Activated CD8-positive, alpha-beta memory T cell treated with anti-CD3 and anti-CD28 coated beads, Interleukin-2, amount 50 U/mL, for 1 hour (primary cell): ENCODE data around the gene HDGF.
"Not testable (repeated sequence)": the region's sequence is repeated elsewhere in the genome, so short reads cannot be mapped to it uniquely, and the experiment has no call there.

Experiments
- DNase-seq: peaks from one replicate; pipeline ENCODE4 v3.0.0-alpha.2; 2020; ENCODE audit errors: extremely low read depth

Gene HDGF

DNA sequence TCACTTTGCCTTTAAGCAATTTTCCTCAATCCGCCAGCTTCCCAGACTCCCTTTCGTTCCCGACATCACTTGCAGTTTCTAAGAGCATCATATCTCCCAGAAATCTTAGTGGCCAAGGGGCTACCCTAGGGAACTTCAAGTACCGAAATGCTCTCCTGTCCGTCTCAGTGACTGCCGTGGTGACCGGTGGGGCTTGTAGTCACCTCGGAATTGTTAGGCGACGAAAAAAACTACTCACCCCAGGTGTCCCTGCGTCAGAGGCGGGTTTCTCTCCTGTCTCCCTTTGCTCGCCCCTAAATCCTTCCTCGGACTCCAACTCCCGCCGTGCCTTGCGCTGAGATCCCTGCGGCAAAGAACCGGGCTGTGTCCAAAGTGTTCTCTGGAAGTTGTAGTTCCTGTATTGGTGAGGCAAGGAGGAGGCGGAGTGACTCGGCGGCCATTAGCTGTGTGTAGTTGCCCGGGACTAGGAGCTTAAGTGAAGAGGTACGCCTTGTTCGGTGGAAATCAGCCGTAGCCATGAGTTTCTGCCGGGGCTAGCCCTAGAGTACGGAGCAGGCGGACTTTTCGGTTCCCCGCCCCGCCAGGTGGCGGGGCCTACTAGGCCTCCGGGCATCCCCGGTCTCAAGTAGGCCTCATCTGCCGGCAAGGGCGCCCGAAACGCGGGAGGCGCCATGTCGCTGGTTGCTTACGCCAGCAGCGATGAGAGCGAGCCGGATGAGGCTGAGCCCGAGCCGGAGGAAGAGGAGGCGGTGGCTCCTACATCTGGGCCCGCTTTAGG lies 15.8 kb upstream of the HDGF start, which contains the start of gene PRCC:
Gene PRCC (plus strand): TSS at position 435 of the 778 bp plus-strand sequence. CDS start 237 bp downstream, at position 672.
- peak; percentile 98 for DNase-seq

DNA sequence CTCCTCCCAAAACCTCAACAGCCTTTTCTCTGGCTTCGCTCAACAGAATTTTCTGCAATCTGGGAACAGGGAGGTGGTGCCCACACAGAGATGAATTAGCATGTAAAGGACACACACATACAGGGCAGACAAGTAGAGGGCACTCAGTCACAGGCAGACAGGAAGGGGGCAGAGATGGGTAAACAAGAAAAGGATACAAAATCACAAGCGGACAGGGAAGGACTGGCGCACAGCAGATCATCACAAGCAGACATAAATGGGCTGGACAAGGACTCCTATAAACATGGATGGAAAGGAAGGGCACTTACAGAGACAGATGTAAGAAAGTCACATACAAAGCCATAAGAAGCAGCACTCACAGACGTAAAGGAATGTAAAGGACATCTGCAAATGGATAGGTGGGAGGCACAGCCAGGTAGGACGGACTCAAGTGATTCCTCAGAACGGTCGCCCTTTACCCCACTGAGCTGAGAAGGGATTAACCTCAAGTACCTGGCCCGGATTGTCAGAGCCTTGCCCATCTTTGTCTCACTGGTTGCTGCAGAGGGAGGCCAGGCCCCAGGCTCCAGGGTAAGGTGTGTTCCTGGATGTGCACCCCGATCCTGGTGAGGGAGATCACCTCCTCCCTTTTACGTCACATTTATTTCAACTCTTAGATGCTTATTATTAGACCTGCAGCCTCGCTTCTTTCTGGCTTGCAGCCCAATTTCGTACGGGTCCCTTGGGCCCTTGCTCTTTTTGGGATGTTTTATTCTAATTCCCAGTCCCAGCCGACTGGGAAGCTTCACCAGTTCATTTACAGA lies 15.0 kb upstream of the HDGF start:
- DNase-seq, result no peak

DNA sequence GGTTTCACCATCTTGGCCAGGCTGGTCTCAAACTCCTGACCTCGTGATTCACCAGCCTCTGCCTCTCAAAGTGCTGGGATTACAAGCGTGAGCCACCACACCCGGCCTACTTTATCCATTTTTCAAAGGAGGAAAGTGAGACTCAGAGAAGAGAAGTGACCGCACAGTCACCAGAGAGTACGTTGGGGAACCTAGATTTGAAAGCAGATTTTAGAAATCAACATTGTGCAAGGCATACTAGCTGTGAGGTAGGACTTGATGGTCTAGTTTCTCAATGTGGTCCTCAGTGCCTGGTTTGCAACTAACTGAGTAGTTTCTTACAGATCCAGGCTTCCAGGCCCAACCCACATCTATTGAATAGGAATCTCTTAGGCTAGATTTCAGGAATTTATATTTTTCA lies 14.2 kb upstream of the HDGF start:
- no peak for DNase-seq

- DNase-seq, result not testable (repeated sequence)
Observed at GRCh38 chr1:156765136-156765535, 13.7 kb upstream of the HDGF start.

DNA sequence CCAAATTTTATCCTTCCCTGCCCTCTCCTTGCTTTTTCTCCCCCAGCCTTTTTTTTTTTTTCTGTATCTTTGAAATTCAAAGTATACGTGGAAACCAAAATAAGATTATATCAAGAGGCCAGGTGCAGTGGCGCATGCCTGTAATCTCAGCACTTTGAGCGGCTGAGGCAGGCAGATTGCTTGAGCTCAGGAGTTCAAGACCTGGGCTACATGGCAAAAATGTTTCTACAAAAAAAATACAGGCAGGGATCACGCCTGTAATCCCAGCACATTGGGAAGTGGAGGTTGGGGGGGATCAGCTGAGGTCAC lies 9.3 kb upstream of the HDGF start:
- no peak for DNase-seq

- DNase-seq, result no peak
Observed at GRCh38 chr1:156760092-156760795, 8.8 kb upstream of the HDGF start.

GRCh38 chr1:156757572-156758253 lies 6.2 kb upstream of the HDGF start:
- not testable (repeated sequence) for DNase-seq

- no peak for DNase-seq
Observed at GRCh38 chr1:156756355-156756754, 4.9 kb upstream of the HDGF start.

- no peak for DNase-seq
Observed at GRCh38 chr1:156755527-156755950, 4.1 kb upstream of the HDGF start.

DNA sequence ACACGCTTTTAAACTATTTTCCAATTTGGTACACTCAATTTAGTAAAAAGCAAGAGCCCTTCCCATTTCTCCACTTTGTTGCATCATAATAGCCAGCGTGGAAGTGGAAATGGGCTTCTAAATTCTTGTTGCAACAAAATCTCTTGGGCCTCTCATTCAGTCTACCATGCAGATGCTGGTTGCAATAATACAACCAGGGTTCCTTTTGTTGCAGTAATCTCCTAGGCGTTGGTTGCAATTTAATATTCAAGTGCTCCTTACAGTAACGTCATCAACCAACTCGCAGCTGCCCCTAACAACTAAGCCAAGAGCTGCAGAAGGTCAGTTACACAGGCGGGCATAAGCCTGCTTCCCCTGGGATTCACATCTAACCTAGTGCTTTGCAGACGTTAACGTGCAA lies 2.7 kb upstream of the HDGF start:
- DNase-seq, result no peak

DNA sequence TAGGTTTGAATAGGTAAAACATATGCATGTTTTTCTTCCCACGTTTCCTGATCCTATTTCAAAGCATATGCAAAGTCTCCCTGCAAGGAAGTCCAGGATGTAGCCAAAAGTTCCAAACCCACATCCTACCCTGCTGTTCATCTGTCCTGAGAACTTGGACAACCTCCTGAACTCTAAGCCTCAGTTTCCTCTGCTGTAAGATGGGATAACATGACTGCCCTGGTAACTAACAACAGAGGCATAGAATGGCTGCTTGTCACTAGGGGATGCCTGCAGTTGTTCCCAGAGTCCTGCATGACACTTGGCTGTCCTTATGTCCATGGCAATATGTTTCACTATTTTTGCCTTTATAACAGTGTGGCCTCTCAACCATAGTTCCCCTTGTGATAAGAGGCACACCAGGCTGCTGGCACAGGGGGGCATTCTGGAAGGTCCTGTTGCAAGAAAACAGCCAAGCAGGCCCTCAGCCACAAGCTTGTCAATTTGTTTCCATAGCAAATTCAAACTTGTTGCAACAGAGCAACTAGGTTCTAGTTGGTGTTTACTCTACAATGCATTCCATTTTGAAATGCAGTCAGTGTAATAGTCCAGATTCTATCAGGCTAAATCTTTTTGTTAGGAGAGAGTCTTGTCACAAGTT lies 1.5 kb upstream of the HDGF start:
- DNase-seq, result no peak

- DNase-seq, result peak; percentile 90
Observed at GRCh38 chr1:156751757-156752481, 444 bp upstream of the HDGF start.

DNA sequence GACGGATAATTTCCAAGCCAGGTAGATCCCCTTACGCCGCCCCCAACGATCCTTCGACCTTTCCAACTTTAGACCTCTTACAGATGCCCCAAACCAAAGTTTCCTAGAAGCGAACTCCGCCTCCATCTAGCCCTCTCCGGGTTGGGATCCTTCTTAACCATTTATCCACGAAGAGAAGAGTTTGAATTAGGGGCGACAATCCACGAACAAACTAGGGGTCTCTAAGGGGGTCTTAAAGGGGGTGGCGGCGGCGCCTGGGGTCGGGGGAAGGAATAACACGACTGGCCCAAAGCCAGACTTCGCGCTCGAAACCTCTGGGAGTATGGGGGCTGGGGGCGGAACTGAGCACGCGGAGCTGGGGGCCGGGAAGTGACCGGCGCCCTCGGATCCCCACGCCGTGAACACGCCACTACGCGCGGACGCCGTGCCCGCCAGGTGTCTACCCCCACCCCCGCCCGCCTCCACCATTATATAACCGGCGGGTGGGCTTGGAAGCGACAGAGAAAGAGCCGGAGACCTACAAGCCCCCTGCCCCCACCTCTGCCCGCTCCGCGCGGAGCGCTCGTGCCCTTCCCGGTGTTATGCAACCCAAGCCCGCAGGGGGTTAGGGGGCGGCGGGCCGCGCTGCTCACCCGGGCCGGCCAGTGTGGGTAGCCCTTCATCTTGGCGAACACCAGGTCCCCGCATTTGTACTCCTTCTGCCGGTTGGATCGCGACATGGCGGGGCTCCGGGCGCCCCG lies 594 bp downstream of the HDGF start:
- no peak for DNase-seq

GRCh38 chr1:156750191-156750672 lies 1.2 kb downstream of the HDGF start:
- DNase-seq, result no peak

DNA sequence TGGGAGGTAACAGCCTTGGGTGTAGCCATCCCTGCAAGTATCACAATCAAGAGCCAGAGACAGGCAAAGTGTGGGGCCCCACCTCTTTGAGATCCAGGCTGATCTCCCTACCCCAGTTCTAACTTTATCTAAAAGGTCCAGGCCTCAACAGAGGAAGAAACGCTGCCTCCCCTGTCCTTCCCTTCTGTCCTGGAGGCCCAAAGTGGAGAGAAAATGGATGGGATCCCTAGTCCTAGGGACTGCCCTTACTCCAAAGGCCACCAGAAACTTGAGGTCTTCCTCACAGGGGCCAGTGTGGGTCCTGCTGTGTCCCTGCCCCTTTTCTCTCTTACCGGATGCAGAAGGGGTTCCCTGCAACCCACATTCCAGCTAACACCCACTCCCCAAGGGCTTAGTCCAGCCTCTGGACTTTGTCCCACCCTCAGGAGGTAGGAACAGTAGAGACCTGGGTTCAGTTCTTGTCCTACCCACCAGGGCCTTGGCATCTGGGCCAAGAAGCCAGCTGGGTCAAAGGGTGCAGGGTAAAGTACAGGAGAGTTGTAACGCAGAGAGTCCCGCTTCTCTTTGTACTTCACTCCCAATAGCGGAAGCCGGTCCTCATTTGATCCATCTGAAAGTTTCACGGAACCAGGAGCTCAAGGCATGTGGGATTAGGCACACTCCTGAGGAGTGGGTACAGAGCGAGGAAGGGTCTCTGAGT lies 1.9 kb downstream of the HDGF start:
- no peak for DNase-seq

- DNase-seq, result no peak
Observed at GRCh38 chr1:156748670-156749418, 2.6 kb downstream of the HDGF start.

DNA sequence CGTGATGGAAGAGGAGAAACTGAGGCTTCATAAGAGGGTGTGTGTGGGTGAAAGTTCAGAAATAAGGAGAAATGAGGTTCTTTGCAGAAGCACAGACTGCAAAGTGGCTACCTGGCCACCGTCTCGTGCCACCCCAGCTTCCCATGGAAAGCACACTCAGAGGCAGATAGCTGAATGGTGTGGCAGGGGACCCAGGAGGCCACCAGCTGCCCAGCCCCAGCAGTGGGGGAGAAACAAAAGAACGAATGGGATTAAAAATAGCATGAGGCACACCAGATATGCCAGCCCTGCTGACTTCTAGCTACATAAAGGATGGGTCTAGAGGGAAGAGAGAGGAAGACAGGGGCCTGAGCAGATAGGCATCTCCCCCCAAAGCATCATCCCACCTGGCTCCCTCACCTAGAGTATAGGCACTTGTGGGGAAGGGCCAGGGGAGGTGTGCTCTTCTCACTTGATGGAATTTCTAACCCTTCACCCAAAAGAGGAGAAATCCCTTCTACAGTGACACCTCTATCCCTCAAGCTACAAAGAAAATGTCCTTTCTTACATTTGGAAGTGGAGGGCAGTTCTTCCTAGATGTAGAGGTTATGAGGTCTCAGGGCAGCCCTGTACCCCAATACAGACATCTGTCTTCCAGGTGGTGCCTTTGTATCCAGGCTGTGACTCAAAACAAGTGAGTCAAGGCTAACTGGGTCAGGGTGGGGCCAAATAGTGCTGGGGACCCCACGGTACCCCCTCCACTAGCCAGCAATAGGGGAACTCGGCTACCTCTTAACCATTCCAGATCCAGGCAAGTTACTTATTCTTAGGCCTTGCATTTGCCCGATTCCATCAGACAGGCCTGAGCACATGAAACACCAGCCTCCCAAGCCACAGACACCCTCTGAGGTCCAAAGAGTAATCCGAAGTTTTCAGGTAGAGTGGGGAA lies 3.5 kb downstream of the HDGF start:
- DNase-seq, result no peak
